ENCODE measurements around the gene LRRFIP2.
"Not testable (repeated sequence)": the region's sequence is repeated elsewhere in the genome, so short reads cannot be mapped to it uniquely, and the experiment has no call there.

Gene LRRFIP2

GRCh38 chr3:37143821-37144220 is 30.6 kb downstream of the LRRFIP2 start:
- DNase-seq (ENCODE audit: low spot score) = no peak

- DNase-seq (ENCODE audit: low spot score) = no peak
Observed at GRCh38 chr3:37141676-37142075, 32.7 kb downstream of the LRRFIP2 start.

GRCh38 chr3:37140899-37141541 is 33.4 kb downstream of the LRRFIP2 start:
- no peak for DNase-seq (ENCODE audit: low spot score)

GRCh38 chr3:37139567-37140052 is 34.8 kb downstream of the LRRFIP2 start:
- DNase-seq (ENCODE audit: low spot score) = no peak

- no peak for DNase-seq (ENCODE audit: low spot score)
Observed at GRCh38 chr3:37138816-37139215, 35.6 kb downstream of the LRRFIP2 start.

GRCh38 chr3:37137516-37137915 is 36.9 kb downstream of the LRRFIP2 start:
- no peak for DNase-seq (ENCODE audit: low spot score)

GRCh38 chr3:37136067-37136466 is 38.3 kb downstream of the LRRFIP2 start:
- no peak for DNase-seq (ENCODE audit: low spot score)

- no peak for DNase-seq (ENCODE audit: low spot score)
Observed at GRCh38 chr3:37135561-37135960, 38.8 kb downstream of the LRRFIP2 start.

- no peak for DNase-seq (ENCODE audit: low spot score)
Observed at GRCh38 chr3:37132334-37132733, 42.0 kb downstream of the LRRFIP2 start.

GRCh38 chr3:37131860-37132144 is 42.6 kb downstream of the LRRFIP2 start:
- no peak for DNase-seq (ENCODE audit: low spot score)

GRCh38 chr3:37130984-37131859 is 43.2 kb downstream of the LRRFIP2 start:
- no peak for DNase-seq (ENCODE audit: low spot score)

GRCh38 chr3:37130448-37130847 is 43.9 kb downstream of the LRRFIP2 start:
- DNase-seq (ENCODE audit: low spot score) = no peak

GRCh38 chr3:37129871-37130270 is 44.5 kb downstream of the LRRFIP2 start:
- DNase-seq (ENCODE audit: low spot score) = no peak

GRCh38 chr3:37127340-37127739 is 47.0 kb downstream of the LRRFIP2 start:
- DNase-seq (ENCODE audit: low spot score) = no peak

GRCh38 chr3:37126856-37127255 is 47.5 kb downstream of the LRRFIP2 start:
- DNase-seq (ENCODE audit: low spot score) = no peak

GRCh38 chr3:37125195-37126073 is 48.9 kb downstream of the LRRFIP2 start:
- DNase-seq (ENCODE audit: low spot score) = no peak

- DNase-seq (ENCODE audit: low spot score) = no peak
Observed at GRCh38 chr3:37124435-37124834, 49.9 kb downstream of the LRRFIP2 start.

GRCh38 chr3:37123292-37123691 is 51.1 kb downstream of the LRRFIP2 start:
- DNase-seq (ENCODE audit: low spot score) = no peak

GRCh38 chr3:37122069-37122468 is 52.3 kb downstream of the LRRFIP2 start:
- not testable (repeated sequence) for DNase-seq (ENCODE audit: low spot score)

GRCh38 chr3:37118163-37118562 is 56.2 kb downstream of the LRRFIP2 start:
- DNase-seq (ENCODE audit: low spot score) = no peak

- no peak for DNase-seq (ENCODE audit: low spot score)
Observed at GRCh38 chr3:37117548-37117947, 56.8 kb downstream of the LRRFIP2 start.

GRCh38 chr3:37116998-37117397 is 57.4 kb downstream of the LRRFIP2 start:
- no peak for DNase-seq (ENCODE audit: low spot score)

GRCh38 chr3:37115446-37115845 is 58.9 kb downstream of the LRRFIP2 start:
- no peak for DNase-seq (ENCODE audit: low spot score)

Measured in COLO829 (cell line).